Gastrocnemius medialis (tissue), 4 donors: ENCODE measurements around the gene GEMIN8.

Experiments
- CTCF ChIP-seq, 5 experiments: fragments of 450-650 bp in 3 of 5; fragments of 200-600 bp in 2 of 5; sonication (generic) in 2 of 5; IDR thresholded peaks in 4 of 5; conservative IDR thresholded peaks in 1 of 5; 1 replicate in 4 of 5; 2 replicates in 1 of 5; pipeline ENCODE4 v1.5.1; 2016 to 2019; ENCODE audit warnings: antibody characterized with exemption in 5 of 5, mild to moderate bottlenecking in 3 of 5, moderate library complexity in 3 of 5
- POLR2A ChIP-seq, 2 donors: fragments of 450-650 bp; IDR thresholded peaks; one replicate each; pipeline ENCODE4 v1.6.1; 2017; ENCODE audit warnings: antibody characterized with exemption in 2 of 2, mild to moderate bottlenecking in 2 of 2, moderate library complexity in 2 of 2

GRCh38 chrX:14003028-14003427, 26.7 kb downstream of the GEMIN8 start:
- TF ChIP-seq POLR2A (IDR thresholded peaks at IDR 0.05): no peak
- no peak for TF ChIP-seq CTCF (IDR thresholded peaks at IDR 0.05 in 4 of 5, conservative IDR thresholded peaks at IDR 0.05 in 1 of 5)
